ENCODE data around the gene FGF12.

- TF ChIP-seq CTCF (IDR thresholded peaks at IDR 0.05): peak; percentile 60 to 90 (median 84)
- no peak for TF ChIP-seq POLR2AphosphoS5 (IDR thresholded peaks at IDR 0.05)
- no peak for TF ChIP-seq POLR2A (IDR thresholded peaks at IDR 0.05)
- TF ChIP-seq EP300 (IDR thresholded peaks at IDR 0.05; ENCODE audit: low read depth): no peak
Measured at GRCh38 chr3:192467230-192468140, 259.9 kb downstream of the FGF12 start.
